HL-60/S4 treated with retinoic acid at 250 ng/mL for 4 days and 3 days (cell line): Measurements from ENCODE around the gene DCTN5.
"Not testable (repeated sequence)": the region's sequence is repeated elsewhere in the genome, so short reads cannot be mapped to it uniquely, and the experiment has no call there.

ENCODE experiments used
- in situ Hi-C: fragments of 300-500 bp; cut with MboI; formaldehyde crosslinking; loops from 2 replicates; pipeline ENCODE4 v1.7.0; 2022; ENCODE audit warnings: low sequenced_read_pairs

DCTN5 gene

DNA sequence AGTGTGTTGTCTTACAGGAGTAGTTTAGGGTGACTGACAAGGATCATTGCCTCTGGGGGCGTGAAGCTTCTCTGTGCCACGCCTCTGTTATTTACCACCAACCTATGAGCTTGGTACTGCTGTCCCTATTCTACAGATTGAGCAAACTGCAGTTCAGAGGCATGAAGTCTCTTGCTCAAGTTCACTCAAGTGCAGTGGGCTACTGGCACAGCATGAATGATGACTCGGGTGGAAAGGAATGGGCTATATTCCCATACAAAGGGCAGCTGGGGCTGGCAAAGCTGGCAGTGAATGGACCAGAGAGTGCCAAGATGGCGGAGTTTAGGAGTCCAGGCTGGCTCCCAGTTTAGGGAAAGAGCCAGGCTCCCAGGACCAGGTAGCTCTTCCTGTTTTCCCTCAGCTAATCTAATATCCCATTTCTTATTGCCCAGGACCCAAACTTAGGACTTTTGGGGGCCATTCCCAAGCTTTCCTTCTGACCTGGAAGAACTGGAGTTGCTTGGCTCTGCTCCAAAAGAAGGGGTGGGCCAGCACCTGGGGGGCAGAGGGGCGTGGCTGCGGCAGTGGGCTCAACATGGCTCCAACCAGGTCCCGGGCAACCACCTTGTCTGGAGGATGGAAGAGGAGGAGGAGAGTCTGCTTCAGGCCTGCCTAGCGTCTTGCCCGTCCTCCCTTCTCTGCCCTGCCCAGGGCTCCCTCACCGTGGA is 50.4 kb downstream of the DCTN5 start:
- in situ Hi-C loops: no loop called here

DNA sequence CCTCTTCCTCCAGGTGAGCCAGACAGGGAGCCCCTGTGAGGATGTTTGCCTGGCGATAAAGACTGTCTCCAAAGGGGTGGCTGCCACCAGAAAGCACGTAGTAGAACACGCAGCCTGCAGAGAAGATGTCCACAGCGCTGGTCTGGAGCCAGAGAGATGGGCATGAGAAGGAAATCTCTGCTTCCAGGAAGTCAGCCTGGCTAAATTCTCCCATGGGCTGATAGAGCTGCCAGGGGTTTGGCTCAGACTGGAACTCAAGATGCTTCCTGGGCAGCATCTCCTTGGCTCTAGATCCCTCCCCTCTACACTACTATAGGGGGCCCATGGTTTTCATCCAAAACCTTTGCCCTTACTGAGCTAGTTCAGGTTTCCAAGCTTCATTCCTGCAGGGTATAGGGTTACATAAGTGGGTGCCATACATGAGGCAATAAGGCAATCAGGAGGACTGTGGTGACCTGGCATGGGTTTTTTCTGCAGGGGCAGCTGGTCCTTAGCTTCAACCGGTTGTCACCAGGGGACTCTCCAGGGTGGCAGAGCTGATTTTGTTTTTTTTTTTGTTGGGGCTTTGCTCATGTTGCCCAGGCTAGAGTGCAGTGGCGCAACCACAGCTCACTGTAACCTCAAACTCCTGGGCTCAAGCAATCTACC is 51.0 kb downstream of the DCTN5 start:
- in situ Hi-C loops: no loop called here

DNA sequence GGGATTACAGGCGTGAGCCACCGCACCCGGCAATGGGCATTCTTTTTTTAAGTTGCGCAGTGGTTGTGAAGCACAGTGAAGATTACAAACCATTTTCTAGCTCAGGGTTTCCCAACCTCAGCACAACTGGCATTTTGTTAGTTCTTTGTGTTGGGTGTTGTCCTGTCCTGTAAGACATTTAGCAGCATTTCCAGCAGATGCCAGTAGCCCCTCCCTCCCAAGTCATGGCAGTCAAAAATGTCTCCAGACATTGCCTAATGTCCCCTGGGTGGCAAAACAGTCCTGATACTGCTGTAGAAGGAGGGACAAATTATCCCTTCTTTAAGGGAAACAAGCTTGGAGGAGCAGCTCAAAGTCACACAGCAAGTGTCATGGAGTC is 53.0 kb downstream of the DCTN5 start:
- in situ Hi-C loops: no loop called here

DNA sequence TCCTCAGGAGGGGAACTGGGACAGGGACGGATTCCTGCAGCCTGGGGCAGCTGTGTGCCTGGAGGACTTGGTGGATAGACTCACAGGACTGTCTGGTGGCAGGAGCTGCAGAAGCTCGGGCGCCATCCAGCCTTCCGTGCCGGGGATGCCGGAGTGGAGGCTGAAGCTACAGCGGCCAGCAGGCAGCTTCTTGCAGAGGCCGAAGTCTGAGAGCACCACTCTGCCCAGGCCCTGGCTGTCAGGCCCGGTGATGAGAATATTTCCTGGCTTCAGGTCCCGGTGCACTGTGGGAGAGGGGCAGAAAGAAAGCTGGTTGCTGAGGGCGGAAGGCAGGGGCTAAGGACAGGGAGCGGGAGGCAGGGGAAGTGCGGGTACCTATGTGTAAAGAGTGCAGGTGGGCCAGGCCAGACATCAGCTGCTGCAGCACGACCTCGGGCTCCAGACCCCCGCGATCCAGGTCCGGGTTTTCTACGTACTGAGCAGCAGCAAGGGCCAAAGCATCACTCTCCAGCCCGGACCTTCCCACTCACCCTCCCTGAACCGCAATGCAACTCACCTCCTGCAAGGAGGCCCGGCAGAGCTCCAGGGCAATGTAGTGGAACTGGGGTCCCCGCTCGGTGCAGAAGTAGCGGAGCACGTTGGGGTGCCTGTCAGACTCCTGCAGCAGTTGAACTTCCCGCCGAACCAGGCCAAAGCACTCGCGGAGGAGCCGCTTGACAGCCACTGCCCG is 53.5 kb downstream of the DCTN5 start:
- in situ Hi-C loops: no loop called here

DNA sequence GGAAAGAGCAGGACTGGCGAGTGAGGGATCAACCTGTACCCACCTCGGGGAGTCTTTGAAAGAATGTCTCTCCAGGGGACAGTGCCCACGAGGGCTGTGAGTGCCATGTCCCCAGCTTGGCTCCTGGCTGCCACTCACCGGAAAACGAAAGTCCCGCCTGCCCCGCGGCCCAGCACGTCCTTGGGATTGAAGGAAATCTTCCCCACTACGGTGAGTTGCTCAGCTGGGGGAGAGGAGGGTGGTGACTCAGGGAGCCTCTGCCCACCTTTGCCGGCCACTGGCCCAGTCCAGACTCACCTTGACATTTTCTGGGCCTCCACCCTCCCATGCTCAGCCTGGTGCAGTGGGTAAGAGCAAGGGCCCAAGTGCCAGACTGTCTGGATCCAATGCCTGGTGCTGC is 54.5 kb downstream of the DCTN5 start:
- in situ Hi-C loops: no loop called here

DNA sequence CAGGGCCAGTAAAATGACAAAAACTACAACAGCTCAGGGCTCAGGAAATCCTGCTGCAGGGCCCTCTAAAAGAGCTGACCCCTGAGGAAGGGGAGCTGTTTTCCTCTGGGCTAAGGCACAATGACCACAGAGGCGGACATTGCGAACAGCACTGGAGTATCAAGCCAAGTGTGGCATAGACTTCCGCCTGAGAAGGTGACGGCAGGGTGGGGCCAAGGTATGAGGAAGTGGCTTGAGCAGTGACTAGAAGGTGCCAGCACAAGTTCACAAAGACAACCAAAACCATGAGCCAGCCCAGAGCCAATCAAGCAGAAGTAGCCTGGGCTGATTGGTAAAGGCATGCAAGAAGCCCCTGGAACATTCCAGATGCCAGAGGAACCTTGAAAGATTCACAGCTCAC is 57.8 kb downstream of the DCTN5 start:
- in situ Hi-C loops: no loop called here

DNA sequence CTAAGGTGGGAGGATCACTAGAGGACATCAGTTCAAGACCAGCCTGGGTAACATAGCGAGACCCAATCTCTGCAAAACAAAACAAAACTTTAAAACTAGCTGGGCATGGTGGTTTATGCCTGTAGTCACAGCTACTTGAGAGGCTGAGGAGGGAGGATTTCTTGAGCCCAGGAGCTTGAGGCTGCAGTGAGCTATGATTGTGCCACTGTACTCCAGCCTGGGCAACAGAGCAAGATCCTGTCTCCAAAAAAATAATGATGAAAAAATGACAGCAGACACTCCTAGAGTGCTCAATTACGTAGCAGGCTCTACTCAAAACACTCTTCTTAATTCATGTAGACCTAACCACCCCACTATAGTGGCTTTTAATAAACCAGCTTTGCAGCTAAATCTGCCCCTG is 58.8 kb downstream of the DCTN5 start:
- in situ Hi-C loops: no loop called here

DNA sequence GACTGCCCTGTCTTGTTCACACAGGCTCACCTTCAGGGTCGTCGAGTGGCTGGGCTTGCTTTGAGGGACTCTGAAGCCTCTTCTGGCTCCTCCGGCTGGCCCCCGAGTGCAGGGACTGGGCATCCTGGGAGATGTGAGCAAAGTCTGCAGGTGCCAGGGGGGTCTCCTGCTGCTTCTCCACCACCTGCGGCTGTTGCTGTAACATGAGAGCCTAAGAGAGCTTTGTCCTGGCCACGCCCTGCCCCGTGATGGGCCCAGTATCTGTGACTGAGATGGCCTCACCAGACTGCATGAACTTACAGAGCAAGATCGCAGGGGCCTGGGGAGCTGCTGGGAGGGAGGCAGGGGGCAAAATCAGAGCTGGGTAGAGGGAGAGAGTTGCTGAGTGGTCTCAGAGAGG is 59.2 kb downstream of the DCTN5 start:
- in situ Hi-C loops: no loop called here

DNA sequence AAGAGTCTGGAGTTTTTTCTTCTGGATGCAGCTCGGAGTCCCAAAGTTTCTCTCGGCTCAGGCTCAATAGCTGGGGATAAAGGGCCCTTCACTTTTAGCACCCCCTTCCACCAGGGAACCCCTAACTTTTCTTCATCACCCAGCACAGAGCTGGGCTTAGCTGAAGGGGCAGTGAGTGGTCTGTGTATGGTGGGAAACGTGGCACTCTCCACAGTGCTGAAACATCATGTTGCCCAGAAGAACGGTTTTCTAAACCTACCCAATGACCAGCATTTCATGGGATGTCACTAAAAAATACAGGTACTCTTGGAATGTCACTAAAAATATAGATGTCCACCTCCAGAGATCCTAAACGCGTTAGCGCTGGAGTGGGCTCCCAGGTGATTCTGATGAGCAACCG is 59.8 kb downstream of the DCTN5 start:
- in situ Hi-C loops: no loop called here

DNA sequence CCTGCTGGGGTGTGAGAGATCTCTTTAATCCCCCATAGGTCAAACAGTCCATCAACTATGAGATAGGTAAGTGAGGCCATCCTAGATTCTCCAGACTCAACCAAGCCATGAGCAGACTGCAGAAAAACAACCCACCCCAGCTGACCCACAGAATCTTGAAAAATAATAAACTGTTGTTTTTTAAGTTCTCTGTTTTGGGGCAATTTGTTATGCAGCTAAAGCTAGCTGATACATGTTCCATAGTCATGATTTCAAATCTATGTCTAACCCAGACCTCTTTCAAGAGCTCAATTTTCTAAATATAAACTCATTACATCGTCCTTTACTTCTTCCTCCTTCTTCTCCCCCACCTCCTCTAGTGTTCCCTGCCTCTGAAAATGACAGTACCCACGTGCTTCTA is 61.7 kb downstream of the DCTN5 start:
- in situ Hi-C loops: no loop called here

DNA sequence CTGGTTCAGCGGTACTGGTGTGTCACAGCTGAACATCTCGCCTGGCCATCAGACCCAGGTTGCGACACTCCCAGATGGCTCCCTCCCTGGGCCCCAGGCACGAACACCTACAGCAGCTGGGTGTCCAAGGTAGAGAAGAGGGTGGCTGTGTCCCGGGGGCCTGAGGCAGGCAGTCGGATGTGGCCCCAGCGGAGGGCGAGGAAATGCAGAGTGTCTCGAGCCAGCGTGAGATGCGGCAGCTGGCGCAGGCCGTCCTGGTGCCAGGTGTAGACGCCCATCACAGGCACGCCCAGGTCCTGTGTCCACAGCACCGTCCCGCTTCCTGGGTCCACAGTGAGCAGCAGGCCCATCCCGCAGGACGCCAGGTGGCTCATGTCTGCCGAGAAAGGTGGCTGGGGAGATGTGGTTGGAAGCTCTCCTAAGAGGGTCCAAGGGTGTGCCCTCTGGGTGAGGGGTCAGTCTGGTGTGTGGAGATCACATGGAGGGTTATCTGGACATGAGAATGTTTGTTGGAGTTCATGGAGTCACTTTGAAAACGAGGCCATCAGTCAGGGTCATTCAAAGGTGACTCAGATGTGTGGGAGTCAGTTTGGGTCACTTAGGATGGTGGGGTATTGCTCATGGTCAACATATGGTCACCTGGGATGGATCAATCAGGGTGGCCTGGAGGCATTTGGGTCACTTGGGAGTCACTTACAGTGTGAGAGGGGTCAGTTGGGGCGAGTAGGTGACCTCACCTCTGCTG is 63.7 kb downstream of the DCTN5 start:
- in situ Hi-C loops: no loop called here

DNA sequence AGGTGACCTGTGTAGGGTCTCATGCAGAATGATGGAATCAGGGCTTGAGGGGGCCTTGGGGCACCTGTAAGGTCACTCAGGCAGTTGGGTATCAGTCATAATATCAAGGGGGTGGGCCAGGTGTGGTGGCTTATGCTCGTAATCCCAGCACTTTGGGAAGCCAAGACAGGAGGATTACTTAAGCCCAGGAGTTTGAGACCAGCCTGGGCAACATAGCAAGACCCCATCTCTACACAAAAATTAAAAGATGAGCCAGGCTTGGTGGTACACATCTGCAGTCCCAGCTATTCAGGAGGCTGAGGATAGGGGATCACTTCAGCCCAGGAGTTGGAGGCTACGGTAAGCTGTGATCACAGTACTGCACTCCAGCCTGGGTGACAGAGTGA is 64.2 kb downstream of the DCTN5 start:
- in situ Hi-C loops: no loop called here

DNA sequence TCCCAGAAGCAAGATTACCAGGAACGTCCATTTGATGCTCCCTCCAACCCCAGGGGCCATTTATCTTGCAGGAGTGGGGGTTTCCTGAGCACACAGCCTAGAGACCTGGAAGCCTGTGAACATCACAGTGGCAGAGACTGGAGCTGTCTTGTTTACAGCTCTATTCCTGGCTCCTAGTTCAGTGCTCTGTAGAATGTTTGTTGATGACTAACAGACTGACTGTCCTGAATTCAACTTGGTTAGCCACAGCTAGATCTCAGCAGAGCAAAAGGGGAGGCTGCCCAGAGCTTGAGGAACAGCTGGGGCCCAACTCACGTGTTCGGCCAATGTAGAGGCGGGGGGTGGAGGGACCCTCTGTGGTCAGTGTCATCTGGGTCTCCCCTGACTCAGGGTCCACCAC is 65.2 kb downstream of the DCTN5 start:
- in situ Hi-C loops: no loop called here

DNA sequence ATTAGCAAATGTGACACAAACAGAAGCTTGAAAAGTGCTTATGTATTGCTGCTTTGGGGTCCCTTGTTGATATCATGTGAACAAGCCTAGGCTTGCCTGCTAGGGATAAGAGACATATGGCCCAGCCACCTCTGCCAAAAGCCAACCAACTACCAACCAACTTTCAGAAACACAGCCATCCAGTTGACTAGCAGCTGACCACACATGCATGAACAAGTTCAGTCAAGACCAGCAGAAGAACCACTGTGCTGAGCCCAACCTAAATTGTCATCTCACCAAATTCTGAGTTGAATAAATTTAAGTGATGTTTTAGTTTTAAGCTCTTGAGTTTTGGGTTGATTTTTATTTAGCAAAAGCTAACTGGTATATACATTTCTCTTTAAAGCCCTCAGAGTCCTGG is 68.3 kb downstream of the DCTN5 start:
- in situ Hi-C loops: no loop called here

DNA sequence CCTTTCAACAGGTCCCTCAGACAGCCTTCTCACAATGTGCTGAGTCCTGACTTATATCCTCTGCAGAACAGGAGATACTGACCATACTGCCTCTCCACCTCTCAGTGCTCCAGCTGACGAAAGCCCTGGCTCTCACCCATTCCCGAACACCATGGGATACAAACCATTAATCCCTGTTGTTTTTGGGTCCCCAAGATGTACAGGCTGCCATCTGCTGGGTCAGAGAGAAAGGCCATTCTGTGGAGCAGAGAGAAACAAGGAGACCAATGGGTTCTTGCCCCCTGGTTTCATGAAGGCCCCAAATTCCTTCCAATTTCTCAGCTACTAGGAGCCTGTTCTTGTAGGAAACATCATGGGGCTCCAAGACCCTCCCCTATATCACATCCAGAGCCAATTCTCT is 68.7 kb downstream of the DCTN5 start:
- in situ Hi-C loops: no loop called here

DNA sequence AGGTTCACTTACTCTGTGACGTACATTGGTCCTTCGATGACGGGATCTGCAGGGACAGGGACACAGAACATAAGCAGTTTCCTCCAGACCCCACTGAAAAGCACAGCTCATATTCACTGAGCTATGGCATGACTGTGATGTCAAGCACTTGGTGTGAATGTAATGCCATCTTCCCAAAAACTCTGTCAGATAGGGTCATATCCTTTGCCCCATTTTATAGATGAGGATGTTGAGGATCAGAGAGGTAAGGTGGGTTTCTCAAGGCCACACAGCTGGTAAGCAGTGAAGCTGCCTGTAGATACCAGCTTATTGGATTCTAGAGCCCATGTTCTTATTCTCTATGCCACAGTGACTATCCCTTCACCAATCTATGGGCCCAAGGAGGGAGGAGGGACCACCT is 69.2 kb downstream of the DCTN5 start:
- in situ Hi-C loops: no loop called here

DNA sequence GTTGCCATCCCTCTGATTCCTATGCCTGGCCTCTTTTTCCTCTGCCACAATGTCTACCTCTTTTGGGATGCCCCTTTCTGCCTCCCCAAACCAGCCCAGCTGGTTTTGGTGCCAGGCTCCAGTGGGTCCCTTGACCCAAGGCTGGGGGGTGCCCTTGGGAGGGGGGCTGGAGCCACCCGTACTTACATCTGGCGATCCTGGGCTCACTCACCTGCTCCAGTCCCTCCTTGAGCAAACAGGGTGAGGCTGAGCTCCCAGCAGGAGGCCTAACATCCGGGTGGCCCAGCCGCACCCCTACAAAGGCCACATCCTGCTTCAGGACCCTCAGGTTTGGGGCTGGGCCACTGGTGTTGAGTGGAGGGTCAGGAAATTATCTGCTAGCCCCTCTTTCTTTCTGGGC is 70.5 kb downstream of the DCTN5 start:
- in situ Hi-C loops: no loop called here

DNA sequence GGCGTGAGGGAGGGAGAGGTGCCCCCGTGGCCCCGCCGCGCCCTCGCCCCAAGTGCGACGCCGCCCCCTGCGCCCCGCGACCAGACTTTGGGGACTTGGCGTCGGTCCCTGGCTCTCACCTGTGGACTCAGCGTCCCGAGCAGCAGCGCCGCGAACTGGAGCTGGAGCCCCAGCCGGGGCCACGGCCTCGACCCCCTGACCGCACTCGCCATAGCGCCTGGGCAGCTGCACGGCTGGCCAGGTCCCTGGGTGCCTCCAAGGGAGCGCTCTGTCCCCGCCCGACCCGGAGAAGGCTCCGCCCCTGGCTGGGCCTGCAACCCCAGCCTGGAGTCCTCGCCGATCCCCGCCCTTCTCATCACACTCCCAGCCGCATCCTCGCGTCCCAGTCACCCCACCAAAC is 71.7 kb downstream of the DCTN5 start, which contains the start of gene ERN2:
Gene ERN2 (minus strand): TSS at position 247 of the 400 bp plus-strand sequence. CDS start 35 bp downstream, at position 212.
- in situ Hi-C loops: no loop called here

DNA sequence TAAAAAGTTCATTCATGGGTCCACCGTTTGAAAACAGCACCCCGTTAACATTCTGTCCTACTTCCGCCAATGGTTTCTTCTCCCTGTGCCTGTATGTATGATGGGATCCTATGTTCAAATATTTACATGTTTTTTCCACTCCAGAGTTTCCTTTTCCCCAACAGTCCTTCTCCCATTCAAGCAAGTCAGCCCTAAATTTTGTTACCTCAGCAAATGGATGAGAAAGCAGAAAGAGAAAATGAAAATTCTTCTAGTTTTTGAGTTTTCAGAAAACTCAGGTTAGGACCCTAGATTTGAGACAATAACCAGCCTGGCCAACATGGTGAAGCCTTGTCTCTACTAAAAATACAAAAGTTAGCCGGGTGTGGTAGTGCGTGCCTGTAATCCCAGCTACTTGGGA is 75.2 kb downstream of the DCTN5 start:
- in situ Hi-C loops: no loop called here

DNA sequence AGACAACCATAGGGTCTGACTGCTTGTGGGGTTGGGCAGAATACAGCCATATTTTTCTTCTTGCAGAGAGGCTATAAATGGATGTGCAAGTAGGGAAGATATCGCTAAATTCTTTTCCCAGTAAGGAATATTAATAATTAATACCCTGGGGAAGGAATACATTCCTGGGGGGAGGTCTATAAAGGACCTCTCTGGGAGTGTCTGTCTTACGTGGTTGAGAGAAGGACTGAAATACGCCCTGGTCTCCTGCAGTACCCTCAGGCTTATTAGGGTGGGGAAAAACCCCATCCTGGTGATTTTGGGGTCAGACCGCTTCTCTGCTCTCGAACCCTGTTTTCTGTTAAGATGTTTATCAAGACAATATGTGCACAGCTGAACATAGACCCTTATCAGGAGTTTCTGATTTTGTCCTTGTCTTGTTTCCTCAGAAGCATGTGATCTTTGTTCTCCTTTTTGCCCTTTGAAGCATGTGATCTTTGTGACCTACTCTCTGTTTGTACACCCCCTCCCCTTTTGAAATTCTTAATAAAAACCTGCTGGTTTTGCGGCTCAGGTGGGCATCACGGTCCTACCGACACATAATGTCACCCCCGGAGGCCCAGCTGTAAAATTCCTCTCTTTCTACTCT is 81.5 kb downstream of the DCTN5 start:
- in situ Hi-C loops: not testable (repeated sequence)
